Stimulated activated CD4-positive, alpha-beta T cell treated with anti-CD3 and anti-CD28 coated beads, Interleukin-15, amount 100 ng/mL, for 1 hour (primary cell): ENCODE results near the gene SH3PXD2B.
A peak's percentile ranks its signal among the peaks of the same experiment; 100 is the strongest.

Experiments used
- DNase-seq, 2 donors: peaks; one replicate each; pipeline ENCODE4 v3.0.0-alpha.2; 2020; ENCODE audit warnings: low read depth in 1 of 2, low spot score in 1 of 2

The SH3PXD2B gene

DNA sequence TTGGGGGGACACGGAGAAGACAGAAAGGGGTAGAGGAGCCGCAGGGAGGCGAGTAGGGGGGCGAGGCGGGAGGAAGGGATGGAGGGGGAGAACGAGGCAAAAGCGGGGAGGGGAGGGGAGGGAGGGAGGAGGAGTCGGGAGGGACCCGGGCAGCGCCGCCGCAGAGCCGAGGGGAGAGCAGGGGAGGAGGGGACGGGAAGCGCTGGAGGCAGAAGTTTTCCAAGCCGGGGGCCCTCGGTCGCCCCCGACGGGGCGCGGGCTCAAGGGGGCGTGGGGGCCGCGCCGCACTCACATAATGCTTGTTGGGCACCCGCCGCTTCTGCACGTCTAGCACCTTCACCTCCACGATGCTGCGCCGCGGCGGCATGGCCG is 353 bp downstream of the SH3PXD2B start:
- DNase-seq, result no peak

DNA sequence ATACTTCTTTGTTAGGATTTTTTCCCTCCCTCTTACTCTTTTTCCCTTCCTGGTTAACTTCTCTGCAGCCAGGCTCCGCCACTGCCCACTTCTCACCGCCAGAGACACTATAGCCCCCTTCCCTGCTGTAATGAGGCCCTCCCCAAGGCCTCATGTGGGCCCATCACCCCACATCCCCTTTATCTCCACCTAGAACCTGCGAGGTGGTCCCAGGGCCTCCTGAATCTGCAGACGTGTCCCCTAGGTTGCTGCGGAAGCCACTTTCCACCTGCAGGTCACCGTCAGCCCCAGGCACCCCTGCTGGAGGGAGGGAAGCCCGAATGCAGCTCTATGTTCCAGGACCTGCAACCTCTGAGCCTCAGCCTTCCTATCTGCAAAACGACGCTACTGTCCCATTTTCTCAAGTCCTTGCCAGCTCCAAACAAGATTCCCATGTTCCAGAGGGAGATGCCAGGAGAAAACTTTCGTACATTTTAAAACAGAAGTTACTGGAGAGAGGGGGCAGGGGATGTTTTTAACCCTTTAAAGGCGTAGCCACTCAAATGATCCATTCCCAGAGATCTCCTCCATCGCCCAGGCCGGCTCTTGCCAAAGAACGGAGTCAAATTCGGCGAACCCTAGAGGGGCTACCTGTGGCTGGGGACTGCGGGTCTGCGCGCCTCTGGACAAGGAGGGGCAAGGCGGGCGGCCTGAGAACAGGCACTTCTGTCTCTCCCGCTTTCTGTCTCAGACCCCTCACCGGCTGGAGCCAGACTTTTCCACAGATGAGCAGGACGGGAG is 929 bp downstream of the SH3PXD2B start:
- no peak for DNase-seq

- no peak for DNase-seq
Observed at GRCh38 chr5:172452398-172453205, 1.7 kb downstream of the SH3PXD2B start.

GRCh38 chr5:172451771-172452197 is 2.5 kb downstream of the SH3PXD2B start:
- no peak for DNase-seq

DNA sequence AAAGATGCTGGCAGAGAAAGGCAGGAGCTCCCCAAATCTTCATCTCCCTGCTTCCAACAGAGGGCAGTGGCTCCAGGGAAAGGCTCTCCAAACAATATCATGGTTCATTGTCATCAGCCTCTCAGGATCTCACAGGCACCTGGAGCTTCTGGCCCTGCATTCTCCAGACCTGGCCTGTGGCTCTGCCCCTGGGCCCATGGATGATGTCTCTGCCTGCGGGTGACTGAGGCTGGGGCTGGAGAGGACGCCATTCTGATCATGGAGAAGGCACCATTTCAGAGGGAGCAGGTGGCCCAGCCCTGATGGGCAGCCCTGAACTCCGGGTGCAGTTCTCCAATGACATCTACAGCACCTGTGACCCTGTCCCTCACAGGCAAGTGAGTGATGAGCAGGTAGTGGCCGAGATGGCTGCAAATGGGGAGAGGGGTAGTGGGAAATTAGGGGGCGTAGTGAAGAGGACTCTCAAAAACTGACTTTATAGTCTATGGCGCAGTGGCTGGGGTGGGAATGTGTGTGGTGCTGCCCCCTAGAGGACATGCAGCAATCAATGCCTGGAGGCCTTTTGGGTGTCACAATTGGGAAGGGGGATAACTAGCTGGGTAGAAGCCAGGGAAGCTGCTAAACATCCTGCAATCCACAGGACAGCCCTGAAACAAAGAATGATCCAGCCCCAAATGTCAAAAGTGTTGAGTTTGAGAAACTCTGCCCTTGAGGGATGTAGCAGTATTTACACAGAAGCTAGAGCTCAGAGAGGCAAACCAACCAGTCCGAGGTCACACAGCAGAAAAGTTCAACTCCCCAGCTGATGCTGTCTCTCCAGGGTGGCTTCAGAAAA is 3.2 kb downstream of the SH3PXD2B start:
- no peak for DNase-seq

- DNase-seq, result no peak
Observed at GRCh38 chr5:172450453-172450852, 3.9 kb downstream of the SH3PXD2B start.

DNA sequence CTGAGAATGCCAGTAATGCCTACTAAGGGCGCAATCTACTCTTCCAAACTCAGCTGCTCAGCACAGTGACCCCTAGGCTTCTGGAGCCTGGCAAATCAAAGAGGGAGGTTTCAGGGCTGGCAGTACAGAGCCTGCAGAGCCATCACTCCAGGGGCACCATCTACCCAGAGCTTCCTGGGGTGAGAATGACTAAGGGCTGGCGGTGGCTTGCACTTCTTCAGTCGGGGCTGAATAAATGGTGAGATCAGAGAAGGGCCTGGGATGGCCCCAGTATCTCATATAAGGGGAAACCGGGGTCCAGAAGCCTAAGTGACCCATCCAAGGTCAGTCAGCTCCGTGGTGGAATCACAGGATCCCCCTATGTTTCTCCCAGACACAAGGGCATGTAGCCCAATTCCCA is 5.3 kb downstream of the SH3PXD2B start:
- DNase-seq, result no peak

DNA sequence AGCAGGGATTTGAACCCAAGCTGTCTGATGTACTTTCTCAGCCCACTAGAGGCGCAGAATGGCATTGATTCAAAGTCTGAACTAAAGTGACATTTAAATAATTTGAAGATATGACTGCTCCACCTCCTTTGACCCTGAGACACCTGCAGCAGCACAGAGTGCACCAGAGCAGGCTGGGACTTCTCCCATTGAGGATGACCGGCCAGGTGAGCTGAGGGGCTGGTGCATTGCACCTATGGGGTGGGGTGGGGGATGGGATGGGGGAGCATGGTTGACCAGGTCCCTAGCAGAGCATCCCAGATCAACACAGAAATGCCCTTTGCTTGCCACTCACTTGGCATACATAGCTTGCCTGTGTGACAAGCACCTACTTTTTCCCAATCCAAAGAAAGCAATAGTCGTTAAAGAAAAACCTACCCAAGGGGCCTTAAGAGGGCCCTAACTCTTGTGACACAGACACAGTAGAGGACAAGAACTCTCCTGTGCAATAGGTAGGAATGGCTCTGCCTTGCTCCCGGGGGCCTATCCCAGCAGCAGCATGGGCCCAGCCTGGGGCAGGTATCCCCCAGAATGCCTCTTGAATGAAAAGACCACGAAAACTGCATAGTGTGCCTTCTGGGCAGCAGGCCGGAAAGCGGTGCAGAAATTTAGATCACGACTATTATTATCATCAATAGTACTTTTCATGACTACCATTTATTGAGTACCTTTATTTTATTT is 6.5 kb downstream of the SH3PXD2B start:
- DNase-seq, result no peak

- DNase-seq, result no peak
Observed at GRCh38 chr5:172446336-172447051, 7.8 kb downstream of the SH3PXD2B start.

GRCh38 chr5:172445866-172446265 is 8.5 kb downstream of the SH3PXD2B start:
- no peak for DNase-seq

- no peak for DNase-seq
Observed at GRCh38 chr5:172444626-172445365, 9.5 kb downstream of the SH3PXD2B start.

- DNase-seq, result no peak
Observed at GRCh38 chr5:172444110-172444510, 10.2 kb downstream of the SH3PXD2B start.

DNA sequence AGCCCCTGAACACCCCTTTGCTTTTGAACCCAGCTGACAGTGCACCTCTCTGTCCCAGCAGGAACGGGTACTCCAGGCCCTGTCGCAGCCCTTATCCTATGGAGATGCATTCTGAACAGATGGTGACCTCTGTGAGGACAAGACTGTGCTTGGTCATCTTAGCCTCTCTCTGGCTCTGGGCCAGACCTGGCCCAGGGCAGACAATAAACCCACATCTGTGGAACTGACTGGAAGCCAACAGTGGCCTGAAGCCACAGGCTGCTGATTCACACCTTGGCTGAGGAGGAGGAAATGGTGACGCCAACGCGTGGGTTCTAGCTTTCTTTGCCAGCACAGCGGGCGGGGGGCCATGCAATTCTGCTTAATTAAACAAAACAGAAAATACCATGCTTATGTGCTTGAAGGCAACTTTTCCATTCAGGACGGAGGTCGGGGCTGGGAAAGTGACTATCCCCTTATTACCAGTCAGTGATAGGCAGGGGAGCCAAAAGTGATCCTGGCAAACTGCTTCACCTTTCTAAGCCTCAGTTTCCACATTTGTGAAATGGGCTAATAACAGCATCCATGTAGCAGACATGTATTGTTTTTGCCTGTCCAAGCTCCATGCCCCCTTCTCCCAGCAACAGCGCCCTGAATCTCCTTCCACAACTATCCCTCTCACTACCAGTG is 10.8 kb downstream of the SH3PXD2B start:
- peak in 1 of 2 donors; percentile 10 for DNase-seq

GRCh38 chr5:172442592-172442991 is 11.7 kb downstream of the SH3PXD2B start:
- no peak for DNase-seq

DNA sequence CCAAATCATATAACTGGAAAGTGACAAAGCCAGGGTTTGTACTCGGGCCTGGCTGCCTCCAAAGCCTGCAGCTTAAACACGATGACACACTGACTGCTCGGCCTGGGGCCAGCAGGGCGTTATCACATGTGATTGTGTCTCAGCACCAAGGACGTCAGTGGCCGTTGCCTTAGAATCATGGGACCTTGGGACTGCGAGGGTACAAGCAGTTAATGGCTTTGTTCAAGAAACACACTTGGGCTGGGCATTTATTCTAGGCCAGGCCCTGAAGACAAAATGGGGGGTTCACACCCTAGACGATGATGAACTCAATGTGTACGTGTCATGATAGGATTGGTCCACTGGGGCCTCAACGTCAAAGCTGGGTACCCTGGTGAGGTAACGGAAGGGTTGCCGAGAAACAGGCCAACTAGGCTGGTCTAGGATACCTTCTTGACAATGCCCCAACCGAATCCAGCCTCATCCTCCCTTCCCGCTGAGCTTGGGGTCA is 13.0 kb downstream of the SH3PXD2B start:
- no peak for DNase-seq

DNA sequence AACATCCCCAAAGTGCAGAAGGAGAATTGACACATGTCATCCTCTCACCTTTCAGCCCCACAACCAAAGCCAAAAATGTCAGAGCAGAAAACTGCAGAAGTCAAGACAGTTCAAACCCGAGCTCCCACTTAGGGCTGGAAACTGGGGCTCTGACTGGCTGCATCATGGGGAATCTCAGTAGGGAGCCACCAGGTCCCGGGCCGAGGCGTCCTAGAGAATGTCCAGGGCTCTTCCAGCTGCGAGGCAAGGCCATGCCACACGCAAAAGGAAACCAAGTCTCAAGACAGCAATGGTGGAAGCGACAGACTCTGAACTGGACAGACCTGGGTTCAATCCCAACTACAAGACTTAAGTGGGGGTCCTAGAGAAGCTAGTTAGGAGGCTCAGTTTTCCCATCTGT is 13.8 kb downstream of the SH3PXD2B start:
- DNase-seq, result no peak

DNA sequence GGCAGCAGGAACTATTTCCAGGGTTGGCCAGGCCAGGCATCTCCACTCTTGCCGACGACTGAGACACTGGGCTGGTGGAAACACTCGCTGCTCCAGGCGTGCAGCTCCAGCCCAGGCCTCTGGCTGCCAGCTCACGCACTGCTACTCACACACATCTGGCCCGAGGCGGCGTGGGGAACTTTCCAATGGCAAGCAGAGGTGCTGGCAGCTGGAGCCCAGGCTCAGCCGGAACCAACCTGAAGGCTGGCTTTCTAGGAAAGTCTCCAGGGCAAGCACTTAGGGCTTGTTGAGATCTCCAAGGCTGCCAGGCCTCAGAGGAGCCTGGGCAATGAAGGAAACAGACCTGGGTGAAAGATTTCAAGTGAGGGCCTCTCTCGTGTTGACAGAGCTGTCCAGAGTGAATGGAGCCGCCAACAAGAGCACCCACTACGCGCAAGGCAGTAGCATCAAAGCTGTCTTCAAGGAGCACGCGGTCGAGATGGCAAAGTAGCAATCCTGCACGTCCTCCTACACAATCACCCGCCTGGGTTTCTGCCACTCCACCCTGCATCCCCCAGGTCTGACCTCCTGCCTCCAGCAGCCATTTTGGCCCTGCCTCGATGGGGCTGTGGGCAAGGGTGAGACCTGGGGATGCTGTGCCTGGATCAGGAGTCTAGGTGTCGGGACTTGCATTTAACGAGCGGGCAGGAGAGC is 14.4 kb downstream of the SH3PXD2B start:
- DNase-seq, result no peak

- no peak for DNase-seq
Observed at GRCh38 chr5:172438319-172438668, 16.0 kb downstream of the SH3PXD2B start.
